GM21528 (cell line): Measurements from ENCODE around the gene SLC30A2.

ENCODE experiments used
- ATAC-seq: cut with Tn5 transposase; IDR thresholded peaks from one replicate; pipeline ENCODE4 v1.9.1; 2021; ENCODE audit warnings: mild to moderate bottlenecking, moderate library complexity; ENCODE audit not compliant: unreplicated experiment, low FRiP score

Gene SLC30A2

GRCh38 chr1:26003756-26004155 is 42.2 kb downstream of the SLC30A2 start:
- ATAC-seq, result no peak

- no peak for ATAC-seq
Observed at GRCh38 chr1:26003262-26003661, 42.7 kb downstream of the SLC30A2 start.

GRCh38 chr1:25999041-25999800 is 46.7 kb downstream of the SLC30A2 start:
- ATAC-seq, result no peak

GRCh38 chr1:25997828-25998761 is 47.8 kb downstream of the SLC30A2 start, which contains the start of gene PAFAH2:
Gene PAFAH2, minus strand, starts transcription at chr1:25998063. Its CDS starts 7,247 bp downstream, at chr1:25990816.
- peak; percentile 91 for ATAC-seq

GRCh38 chr1:25996966-25997827 is 48.7 kb downstream of the SLC30A2 start:
- no peak for ATAC-seq

- no peak for ATAC-seq
Observed at GRCh38 chr1:25994402-25995150, 51.3 kb downstream of the SLC30A2 start.

- no peak for ATAC-seq
Observed at GRCh38 chr1:25993197-25993951, 52.5 kb downstream of the SLC30A2 start.

GRCh38 chr1:25992689-25993171 is 53.2 kb downstream of the SLC30A2 start:
- no peak for ATAC-seq

GRCh38 chr1:25991937-25992688 is 53.8 kb downstream of the SLC30A2 start:
- ATAC-seq, result no peak

GRCh38 chr1:25990702-25991395 is 55.1 kb downstream of the SLC30A2 start:
- no peak for ATAC-seq

GRCh38 chr1:25990251-25990650 is 55.7 kb downstream of the SLC30A2 start:
- no peak for ATAC-seq

GRCh38 chr1:25989440-25990234 is 56.3 kb downstream of the SLC30A2 start:
- ATAC-seq, result no peak

- no peak for ATAC-seq
Observed at GRCh38 chr1:25987951-25988350, 58.0 kb downstream of the SLC30A2 start.
